HG03135 (cell line): ENCODE measurements around the gene PRAMEF12.
"Not testable (repeated sequence)": the region's sequence is repeated elsewhere in the genome, so short reads cannot be mapped to it uniquely, and the experiment has no call there.

Source experiments
- ATAC-seq: cut with Tn5 transposase; IDR thresholded peaks from one replicate; pipeline ENCODE4 v1.9.1; 2021; ENCODE audit warnings: mild to moderate bottlenecking, moderate library complexity; ENCODE audit not compliant: unreplicated experiment

The PRAMEF12 gene

DNA sequence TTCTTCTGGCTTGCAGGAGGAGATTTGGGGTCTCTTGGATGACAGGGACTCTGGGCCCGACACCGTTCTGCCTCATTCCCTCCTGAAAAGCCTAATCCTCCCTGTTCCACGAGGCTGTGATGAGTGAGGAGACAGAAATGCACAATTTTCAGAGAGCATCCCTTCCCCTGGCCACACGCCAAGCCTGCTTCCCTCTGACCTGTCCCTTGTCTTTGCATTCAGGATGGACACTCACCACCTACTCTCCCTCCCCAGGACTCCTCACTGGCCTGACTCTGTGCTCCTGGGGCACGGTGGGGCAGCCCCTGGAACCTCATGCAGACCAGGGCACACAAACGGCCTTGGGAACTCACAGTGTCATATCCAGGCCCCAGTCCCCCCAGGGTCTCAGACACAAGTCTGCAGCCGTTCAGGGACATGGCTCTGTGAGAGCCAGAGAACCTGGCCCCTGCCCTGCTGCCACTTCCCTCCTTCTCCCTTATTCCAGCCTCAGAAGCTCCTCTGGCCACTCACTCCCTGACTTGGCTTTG lies 3.5 kb upstream of the PRAMEF12 start:
- ATAC-seq = no peak

DNA sequence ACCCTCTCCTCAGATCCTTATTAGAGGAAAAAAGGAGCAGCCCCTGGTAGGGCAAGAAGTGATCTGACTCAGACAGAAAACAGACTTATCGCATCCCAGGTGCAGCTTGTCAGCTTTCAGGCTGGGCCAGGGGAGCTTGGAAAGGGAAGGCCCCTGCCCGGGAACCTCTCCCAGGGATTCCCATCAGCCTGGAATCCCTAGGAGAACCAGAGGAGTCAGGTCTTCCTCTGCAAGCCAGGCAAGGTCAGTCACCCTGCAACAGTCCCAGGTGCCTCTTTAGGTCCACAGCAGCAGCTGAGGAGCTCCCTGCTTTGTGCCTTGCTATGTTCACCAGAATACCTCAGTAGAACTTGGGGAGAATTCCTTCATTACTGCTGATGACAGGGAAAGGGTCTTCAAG lies 2.9 kb upstream of the PRAMEF12 start:
- ATAC-seq = no peak

DNA sequence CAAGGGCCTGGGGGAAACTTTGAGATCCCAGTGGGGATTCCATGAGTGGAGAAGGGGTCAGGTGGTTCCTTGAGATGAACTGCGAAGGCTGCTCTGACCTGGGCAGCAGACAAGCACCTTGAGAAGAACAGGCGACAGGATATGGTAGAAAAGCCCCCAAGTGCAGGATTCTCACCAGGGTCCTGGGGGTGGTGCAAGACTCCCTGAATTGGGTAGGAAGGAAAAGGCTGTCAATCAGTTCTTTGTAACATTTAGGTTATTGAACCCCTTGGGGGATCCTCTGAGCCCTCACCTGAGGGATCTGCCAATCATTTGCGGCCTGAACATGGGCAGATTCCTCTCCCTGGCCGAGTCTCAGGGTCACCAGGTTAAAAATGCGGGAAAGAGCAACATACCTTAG lies 2.4 kb upstream of the PRAMEF12 start:
- ATAC-seq = no peak

DNA sequence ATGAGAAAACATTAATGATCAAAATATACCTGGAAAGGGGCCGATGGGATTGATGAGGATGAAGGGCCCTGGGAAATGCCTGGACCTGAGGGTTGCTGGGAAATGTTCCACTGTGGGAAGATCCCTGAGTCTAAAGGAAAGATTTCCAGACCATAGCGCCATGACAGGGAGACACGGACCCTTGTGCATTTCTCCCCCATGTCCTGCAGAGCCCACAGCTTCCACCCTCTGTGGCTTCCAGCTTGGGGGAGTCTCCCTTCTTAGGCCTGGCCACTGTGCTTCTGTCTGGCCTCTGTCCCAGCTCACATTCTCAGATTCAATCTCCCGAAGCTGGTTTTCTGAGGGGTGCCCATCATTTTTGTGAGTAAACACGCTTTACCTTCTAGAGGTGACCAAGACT lies 1.0 kb upstream of the PRAMEF12 start:
- ATAC-seq = no peak

DNA sequence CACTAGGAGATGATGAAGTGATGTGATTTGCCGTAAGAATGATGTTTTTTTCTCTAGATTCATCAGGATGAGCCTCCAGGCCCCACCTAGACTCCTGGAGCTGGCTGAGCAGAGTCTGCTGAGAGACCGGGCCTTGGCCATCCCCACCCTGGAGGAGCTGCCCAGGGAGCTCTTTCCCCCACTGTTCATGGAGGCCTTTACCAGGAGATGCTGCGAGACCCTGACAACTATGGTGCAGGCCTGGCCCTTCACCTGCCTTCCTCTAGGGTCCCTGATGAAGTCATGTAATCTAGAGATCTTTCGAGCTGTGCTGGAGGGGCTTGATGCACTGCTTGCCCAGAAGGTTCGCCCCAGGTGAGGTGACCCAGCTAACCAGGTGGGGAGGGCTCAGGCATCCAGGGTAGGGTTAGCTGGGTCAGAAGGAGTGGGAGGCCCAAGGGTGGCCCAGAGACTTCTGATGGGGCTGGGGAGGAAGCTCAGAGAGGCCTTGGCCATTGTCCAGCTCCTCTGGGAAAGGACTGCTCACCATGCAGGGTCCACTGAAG lies 1.3 kb downstream of the PRAMEF12 start:
- no peak for ATAC-seq

DNA sequence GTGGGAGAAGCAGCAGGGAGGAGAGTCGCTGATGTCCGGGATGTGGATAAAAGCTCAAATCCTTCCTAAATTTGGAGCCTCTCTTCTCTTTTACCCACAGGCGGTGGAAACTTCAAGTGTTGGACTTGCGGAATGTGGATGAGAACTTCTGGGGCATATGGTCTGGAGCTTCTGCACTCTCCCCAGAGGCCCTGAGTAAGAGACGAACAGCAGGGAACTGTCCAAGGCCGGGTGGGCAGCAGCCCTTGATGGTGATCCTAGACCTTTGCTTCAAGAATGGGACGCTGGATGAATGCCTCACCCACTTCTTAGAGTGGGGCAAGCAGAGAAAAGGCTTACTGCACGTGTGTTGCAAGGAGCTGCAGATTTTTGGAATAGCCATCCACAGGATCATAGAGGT lies 1.9 kb downstream of the PRAMEF12 start:
- no peak for ATAC-seq

DNA sequence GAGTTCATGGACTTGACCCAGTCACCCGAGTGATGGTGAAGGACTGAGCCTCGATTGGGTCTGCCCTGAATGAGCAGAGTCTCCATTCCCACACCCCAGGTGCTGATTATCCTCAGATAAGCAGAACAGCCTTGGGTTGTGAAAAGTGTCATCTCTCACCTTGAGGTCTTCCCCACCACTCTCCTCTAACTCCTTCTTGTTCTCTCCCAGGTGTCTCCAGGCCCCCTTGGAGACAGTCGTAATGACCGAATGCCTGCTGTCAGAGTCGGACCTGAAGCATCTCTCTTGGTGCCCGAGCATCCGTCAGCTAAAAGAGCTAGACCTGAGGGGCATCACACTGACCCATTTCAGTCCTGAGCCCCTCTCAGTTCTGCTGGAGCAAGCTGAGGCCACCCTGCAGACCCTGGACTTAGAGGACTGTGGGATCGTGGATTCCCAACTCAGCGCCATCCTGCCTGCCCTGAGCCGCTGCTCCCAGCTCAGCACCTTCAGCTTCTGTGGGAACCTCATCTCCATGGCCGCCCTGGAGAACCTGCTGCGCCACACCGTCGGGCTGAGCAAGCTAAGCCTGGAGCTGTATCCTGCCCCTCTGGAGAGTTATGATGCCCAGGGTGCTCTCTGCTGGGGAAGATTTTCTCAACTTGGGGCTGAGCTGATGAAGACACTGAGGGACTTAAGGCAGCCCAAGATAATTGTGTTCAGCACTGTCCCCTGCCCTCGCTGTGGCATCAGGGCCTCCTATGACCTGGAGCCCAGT lies 3.4 kb downstream of the PRAMEF12 start:
- no peak for ATAC-seq

DNA sequence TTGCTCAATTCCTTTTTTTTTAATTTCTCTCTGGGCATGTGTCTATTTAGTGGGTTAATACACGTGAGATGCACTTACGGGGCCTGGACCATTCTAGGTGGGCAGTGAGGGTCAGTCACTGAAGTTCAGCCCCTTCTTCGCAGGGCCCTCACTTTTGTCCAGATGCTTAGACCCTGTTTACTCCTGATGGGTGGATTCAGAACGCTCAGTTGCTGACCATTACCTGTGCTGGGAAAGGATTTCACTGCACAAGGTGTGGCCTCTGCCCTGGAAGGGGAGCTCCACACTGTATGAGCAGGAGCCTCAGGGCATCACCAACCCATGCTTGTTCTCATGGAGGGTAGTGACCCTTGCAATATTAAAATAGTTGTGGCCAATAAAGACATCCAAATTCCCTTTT lies 4.5 kb downstream of the PRAMEF12 start:
- ATAC-seq = no peak

DNA sequence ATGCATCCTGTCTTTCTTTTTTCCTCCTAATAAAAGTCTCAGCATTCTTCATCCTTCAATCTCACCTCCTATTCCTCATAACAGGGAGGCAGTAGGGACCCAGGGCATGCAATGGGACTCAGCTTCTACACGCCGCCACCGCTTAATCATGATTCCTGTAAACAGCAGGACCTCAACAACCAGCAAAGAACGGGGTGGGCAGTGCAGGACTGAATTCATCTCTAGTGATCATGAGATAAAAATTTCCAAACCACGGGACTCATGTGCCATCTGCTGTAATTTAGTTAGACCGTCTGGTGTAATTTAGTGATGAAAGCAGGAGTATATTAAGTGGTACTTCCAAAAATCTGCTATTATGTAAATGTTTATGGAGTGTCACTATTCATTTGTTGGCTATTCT lies 5.4 kb downstream of the PRAMEF12 start:
- ATAC-seq = no peak

DNA sequence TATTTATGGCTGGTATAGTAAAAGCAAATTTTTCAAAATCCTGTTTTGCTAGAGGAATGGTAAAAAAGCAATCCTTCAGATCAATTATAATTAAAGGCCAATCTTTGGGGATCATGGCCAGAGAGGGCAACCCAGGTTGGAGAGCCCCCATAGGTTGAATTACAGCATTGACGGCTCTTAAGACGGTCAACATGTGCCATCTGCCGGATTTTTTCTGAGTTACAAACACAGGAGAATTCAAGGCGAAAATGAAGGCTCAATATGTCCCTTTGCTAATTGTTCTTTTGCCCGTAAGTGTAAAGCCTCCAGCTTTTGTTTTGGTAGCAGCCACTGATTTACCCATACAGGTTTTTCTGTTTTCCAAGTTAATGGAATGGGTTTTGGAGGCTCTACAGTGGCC lies 8.0 kb downstream of the PRAMEF12 start:
- not testable (repeated sequence) for ATAC-seq

DNA sequence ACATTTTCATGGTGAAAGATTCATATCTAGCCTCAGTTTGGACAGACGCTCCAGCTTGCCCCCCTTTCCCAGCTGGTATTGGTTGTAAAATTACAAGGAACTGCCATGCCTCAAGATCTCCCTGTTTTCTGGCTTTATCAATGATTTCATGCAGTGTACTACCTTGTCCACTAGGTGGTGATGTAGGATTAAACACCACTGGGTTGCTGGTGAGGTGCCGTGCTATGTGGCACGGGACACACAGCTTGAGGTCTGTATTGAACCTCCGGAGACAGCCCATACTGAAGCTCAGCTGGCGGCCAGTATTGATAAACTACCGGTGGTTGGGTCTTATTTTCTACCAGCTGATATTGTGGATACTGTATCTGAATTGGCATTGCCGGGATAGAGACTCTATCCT lies 10.2 kb downstream of the PRAMEF12 start:
- ATAC-seq = not testable (repeated sequence)

DNA sequence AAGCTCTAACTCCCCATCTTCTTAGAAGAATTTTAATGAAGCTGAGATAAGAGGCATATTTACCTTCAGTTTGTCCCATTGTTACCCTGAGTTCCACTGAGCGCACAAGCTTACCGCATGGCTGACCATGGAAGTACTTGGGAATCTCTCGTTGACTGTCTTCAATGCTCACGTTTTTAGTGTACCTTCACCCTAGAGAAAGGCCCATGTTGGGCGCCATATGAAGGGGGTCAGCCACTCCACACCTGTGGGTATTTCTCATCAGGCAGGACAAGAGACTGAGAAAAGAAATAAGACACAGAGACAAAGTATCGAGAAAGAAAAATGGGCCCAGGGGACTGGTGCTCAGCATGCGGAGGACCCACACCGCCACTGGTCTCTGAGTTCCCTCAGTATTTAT lies 11.2 kb downstream of the PRAMEF12 start:
- not testable (repeated sequence) for ATAC-seq

DNA sequence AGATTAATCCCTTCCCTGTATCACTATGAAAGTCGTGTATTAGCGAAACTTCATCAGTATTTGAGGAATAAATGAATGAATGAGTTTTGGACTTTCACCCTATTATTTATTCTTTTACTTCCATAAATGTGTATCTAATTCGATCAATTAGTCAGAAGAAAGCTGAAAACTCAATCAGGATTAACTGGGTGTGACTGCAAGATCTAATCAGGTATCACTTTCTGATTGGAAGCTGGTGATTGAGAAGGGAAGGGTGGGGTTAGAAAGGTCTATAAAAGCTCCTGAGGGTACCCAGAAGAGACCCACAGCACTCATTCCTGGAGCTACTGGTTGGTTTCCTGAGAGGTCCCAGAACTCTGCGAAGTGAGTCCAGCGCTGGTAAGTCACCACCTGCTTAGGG lies 17.6 kb downstream of the PRAMEF12 start, which contains the start of gene PRAMEF1:
PRAMEF1 (plus strand) TSS at position 301 of the 400 bp plus-strand sequence. CDS start 1,831 bp downstream, outside the sequence.
- not testable (repeated sequence) for ATAC-seq

DNA sequence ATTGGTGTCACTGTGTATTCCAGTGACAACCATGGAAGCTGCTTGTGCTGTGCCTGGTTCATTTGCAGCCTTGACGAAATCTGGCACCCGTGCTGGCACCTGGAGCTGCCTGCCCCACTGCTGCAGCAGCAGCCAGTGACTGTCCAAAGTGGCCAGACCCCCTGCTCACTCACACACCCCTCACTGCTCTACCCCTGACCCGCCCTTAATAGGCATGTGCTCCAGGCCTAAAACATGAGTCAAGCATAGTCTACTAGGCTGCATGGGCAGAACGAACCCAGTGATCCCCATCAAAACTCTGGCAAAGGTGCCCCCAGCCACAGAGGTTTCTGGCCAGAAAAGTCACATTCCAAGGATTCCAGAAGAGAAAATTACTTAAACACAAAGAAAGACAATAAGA lies 25.4 kb downstream of the PRAMEF12 start:
- ATAC-seq = no peak

DNA sequence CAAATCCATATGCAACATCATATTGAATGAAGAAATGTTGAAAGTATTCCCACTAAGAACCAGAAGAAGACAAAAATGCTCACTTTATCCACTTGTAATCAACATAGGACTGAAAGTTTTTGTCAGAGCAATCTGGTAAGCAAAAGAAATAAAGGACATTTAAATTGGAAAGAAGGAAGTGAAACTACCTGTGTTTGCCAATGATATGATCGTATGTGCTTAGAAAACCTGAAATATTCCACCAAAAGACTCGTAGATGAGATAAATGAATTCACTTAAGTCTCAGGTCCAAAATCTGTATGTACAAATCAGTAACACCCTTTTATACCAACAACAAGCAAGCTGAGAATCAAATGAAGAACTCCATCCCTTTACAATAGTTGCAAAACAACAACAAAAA lies 26.2 kb downstream of the PRAMEF12 start:
- no peak for ATAC-seq

DNA sequence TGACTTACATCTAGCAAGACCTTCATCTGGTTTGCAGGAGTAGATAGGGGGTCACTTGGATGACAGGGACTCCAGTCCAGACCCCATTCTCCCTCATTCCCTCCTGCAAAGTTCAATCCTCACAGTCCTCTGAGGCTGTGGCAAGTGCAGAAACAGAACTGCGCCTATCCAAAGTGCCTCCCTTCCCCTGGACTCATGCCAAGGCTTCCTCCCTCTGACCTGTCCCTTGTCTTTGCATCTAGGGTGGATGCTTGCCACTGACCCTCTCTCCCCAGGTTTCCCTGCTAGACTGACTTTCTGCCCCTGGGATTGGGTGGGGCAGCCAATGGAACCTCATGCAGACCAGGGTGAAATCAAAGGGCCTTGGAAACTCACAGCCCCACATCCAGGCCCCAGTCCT lies 36.4 kb downstream of the PRAMEF12 start:
- ATAC-seq = no peak

DNA sequence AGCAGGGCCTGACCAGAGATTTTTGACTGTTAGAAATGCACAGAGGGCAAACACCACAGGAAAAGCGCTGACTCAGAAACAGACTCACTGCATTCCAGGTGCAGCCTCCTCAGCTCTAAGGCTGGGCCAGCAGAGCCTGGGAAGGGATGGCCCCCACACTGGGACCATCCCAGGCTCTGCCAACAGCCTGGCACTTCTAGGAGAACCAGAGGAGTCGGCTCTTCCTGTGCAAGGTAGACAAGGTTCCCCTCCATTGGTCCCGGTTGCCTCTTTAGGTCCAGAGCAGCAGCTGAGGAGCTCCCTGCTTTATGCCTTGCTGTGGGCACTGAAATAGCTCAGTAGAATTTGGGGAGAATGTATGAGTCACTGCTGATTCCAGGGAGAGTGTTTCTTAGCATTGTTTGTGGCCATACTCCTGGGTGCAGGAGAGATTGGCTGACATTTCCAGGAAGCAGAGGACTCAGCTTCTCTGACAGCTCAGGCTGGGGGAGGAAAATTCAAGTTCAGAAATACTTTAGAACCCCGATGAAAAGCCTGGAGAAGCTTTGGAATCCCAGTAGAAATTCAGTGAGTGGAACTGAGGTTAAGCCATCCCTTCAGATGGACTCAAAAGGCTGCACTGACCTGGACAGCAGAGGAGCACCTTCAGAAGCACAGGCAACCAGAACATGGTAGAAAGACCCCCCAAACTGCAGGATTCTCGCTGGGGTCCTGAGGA lies 37.3 kb downstream of the PRAMEF12 start:
- ATAC-seq = no peak

DNA sequence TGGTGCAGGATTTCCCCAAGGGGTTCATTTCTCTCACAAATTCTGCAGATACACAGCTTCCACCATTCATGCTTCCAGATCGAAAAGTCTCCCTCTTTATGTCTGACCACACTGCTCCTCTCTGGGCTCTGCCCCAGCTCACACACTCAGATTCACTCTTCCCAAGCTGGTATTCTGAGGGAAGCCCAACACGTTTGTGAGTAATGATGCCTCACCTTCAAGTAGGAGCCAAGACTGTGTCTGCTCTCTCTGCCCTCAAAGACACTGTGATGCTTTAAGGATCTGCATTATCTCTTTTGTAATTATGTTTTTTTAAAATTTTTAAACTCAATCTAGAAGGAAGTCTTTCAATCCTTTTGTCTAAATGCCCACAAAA lies 37.9 kb downstream of the PRAMEF12 start:
- ATAC-seq = no peak

DNA sequence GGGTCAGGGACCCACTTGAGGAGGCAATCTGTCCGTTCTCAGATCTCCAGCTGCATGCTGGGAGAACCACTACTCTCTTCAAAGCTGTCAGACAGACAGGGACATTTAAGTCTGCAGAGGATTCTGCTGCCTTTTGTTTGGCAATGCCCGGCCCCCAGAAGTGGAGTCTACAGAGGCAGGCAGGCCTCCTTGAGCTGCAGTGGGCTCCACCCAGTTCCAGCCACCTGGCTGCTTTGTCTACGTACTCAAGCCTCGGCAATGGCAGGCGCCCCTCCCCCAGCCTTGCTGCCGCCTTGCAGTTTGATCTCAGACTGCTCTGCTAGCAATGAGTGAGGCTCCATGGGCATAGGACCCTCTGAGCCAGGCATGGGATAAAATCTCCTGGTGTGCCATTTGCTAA lies 45.5 kb downstream of the PRAMEF12 start:
- ATAC-seq = not testable (repeated sequence)
